ENCODE data around the gene TBX19. TPM values are rescaled to one million over a fixed set of nuclear protein-coding genes. Genes with fewer than 3 reads are reported as not detected.

TBX19 gene
- total and polyA plus RNA-seq, 10 of the 15 experiments (the other 5 are each of a cell fraction or from before 2014, with no cell fraction given), result 0.13 to 6.9 (median 1.2) TPM

DNA sequence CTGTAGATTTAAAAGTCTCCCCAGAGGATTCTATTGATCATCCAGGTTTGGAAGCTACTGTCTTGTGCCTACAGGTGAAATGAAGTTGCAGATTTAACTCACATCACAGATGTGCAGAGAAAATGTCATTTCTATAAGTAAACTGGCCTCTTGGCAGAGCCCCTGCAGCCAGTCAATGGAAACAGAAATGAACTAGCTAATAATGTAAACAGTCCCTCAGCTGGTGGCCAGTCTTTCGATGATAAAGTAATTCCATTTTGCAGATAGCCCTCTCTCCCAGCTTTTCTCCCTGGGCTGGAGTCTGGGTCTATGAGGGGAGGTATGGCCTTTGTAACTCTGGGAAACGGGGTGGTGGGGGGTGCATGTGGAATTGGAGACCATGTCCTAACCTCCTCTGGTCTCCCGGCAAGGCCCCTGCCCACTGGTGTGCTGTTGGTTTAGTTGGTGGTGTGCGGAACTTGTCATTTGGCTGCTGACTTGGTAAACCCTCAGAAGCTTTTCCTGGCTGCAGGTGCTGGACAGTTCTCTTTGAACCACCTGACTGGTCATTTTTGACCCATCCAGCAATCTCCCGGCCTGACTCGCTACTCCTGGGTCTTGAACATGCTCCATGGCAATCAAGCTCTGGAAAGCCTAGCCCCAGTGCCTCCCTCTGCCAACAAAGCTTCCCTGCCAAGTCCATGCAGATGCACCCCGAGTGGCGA, 14.9 kb downstream of the TBX19 start (continued):
- TF ChIP-seq, protein P1, sequence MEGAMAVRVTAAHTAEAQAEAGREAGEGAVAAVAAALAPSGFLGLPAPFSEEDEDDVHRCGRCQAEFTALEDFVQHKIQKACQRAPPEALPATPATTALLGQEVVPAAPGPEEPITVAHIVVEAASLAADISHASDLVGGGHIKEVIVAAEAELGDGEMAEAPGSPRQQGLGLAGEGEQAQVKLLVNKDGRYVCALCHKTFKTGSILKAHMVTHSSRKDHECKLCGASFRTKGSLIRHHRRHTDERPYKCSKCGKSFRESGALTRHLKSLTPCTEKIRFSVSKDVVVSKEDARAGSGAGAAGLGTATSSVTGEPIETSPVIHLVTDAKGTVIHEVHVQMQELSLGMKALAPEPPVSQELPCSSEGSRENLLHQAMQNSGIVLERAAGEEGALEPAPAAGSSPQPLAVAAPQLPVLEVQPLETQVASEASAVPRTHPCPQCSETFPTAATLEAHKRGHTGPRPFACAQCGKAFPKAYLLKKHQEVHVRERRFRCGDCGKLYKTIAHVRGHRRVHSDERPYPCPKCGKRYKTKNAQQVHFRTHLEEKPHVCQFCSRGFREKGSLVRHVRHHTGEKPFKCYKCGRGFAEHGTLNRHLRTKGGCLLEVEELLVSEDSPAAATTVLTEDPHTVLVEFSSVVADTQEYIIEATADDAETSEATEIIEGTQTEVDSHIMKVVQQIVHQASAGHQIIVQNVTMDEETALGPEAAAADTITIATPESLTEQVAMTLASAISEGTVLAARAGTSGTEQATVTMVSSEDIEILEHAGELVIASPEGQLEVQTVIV (IDR thresholded peaks at IDR 0.05; ENCODE audit: borderline replicate concordance, partially characterized antibody), result no peak
- TF ChIP-seq SMARCA5 (IDR thresholded peaks at IDR 0.05), result no peak
- TF ChIP-seq, protein P2, sequence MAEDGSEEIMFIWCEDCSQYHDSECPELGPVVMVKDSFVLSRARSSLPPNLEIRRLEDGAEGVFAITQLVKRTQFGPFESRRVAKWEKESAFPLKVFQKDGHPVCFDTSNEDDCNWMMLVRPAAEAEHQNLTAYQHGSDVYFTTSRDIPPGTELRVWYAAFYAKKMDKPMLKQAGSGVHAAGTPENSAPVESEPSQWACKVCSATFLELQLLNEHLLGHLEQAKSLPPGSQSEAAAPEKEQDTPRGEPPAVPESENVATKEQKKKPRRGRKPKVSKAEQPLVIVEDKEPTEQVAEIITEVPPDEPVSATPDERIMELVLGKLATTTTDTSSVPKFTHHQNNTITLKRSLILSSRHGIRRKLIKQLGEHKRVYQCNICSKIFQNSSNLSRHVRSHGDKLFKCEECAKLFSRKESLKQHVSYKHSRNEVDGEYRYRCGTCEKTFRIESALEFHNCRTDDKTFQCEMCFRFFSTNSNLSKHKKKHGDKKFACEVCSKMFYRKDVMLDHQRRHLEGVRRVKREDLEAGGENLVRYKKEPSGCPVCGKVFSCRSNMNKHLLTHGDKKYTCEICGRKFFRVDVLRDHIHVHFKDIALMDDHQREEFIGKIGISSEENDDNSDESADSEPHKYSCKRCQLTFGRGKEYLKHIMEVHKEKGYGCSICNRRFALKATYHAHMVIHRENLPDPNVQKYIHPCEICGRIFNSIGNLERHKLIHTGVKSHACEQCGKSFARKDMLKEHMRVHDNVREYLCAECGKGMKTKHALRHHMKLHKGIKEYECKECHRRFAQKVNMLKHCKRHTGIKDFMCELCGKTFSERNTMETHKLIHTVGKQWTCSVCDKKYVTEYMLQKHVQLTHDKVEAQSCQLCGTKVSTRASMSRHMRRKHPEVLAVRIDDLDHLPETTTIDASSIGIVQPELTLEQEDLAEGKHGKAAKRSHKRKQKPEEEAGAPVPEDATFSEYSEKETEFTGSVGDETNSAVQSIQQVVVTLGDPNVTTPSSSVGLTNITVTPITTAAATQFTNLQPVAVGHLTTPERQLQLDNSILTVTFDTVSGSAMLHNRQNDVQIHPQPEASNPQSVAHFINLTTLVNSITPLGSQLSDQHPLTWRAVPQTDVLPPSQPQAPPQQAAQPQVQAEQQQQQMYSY (CRISPR knock-in tag; IDR thresholded peaks at IDR 0.05), result no peak

- no peaks in the 10 kb centered on the region for H3K79me2 ChIP-seq (ENCODE audit: control insufficient read depth, insufficient read depth, low read length)
- TF ChIP-seq CBX5 (IDR thresholded peaks at IDR 0.05; ENCODE audit: low read depth) (no peak), RB1 (IDR thresholded peaks at IDR 0.05; ENCODE audit: borderline replicate concordance) (no peak), MEF2A (IDR thresholded peaks at IDR 0.05; ENCODE audit: insufficient read depth, low read depth, low read length) (no peak), YBX1 (IDR thresholded peaks at IDR 0.05) (no peak), NFXL1 (IDR thresholded peaks at IDR 0.05; ENCODE audit: borderline replicate concordance) (no peak), HDAC6 (IDR thresholded peaks at IDR 0.05; ENCODE audit: unreplicated experiment) (no peak), ZNF592 (IDR thresholded peaks at IDR 0.05) (no peak), MYB (IDR thresholded peaks at IDR 0.05; ENCODE audit: borderline replicate concordance, low read depth, low read length) (no peak)
These were observed 16.5 kb downstream of the TBX19 start for GRCh38 chr1:168297019-168297730.

More at GRCh38 chr1:168297019-168297730, 16.5 kb downstream of the TBX19 start:
- H3K4me1 ChIP-seq (ENCODE audit: control insufficient read depth, insufficient read depth, low read length), result no peaks in the 10 kb centered on the region
- ChIA-PET SMC1A (ENCODE audit: uncharacterized antibody, unreplicated experiment) (no interaction called here), POLR2A (no interaction called here), CTCF (no interaction called here), RAD21 (ENCODE audit: unreplicated experiment) (no interaction called here)
- no peaks in the 10 kb centered on the region for H4K20me1 ChIP-seq (ENCODE audit: control insufficient read depth, insufficient read depth)
- H3K27me3 ChIP-seq (replicated peaks in 1 of 2; ENCODE audit: control insufficient read depth in 2 of 2, insufficient read depth in 2 of 2, low read length in 1 of 2), result no peaks in the 10 kb centered on the region
- no peak overlapping the region for H3K4me3 ChIP-seq
- no peak overlapping the region for H3K4me2 ChIP-seq (ENCODE audit: control insufficient read depth, insufficient read depth)
- DNase-seq (ENCODE audit: low read depth, low spot score) (no peak), ATAC-seq (no peak), FAIRE-seq (no peak)
- intact Hi-C loops (cut with micrococcal nuclease; ENCODE audit: unreplicated experiment), result no loop called here
- no peak overlapping the region for H2AFZ ChIP-seq (ENCODE audit: control insufficient read depth, low read depth, low read length)
- no peaks in the 10 kb centered on the region for H3K9me3 ChIP-seq (replicated peaks; ENCODE audit: control insufficient read depth, insufficient read depth, low read length)
- no TSS peak for BruUV-seq (replicated peaks)
- no peak overlapping the region for H3K27ac ChIP-seq (ENCODE audit: control insufficient read depth, insufficient read depth)
- WGBS (ENCODE audit: insufficient coverage, insufficient replicate concordance, low lambda C conversion rate, missing lambda C conversion rate), result 93% methylated on average over 7 of the region's 7 CpGs
- in situ Hi-C loops (cut with MboI), result no loop called here
- no peak overlapping the region for H3K9ac ChIP-seq (ENCODE audit: control insufficient read depth, insufficient read depth, low read length)
- H3K36me3 ChIP-seq (ENCODE audit: control insufficient read depth in 2 of 2, insufficient read depth in 2 of 2, low read length in 1 of 2), result no peaks in the 10 kb centered on the region
